Type B pancreatic cell (in vitro differentiated cells): ENCODE data around the gene NEU4. TPM values are rescaled to one million over a fixed set of nuclear protein-coding genes. Genes with fewer than 3 reads are reported as not detected.

ENCODE experiments used
- DNase-seq: peaks from one replicate; pipeline ENCODE4 v3.0.0; 2021; ENCODE audit warnings: mixed read lengths; ENCODE audit not compliant: unreplicated experiment; ENCODE audit errors: extremely low spot score
- H3K27ac Mint-ChIP-seq: 2 replicates; pipeline ENCODE4 v1.8.0; 2021; ENCODE audit warnings: mild to moderate bottlenecking, mixed read lengths
- H3K27me3 Mint-ChIP-seq: 2 replicates; pipeline ENCODE4 v1.8.0; 2021; ENCODE audit warnings: mixed read lengths
- H3K36me3 Mint-ChIP-seq: 2 replicates; pipeline ENCODE4 v1.8.0; 2021; ENCODE audit warnings: mixed read lengths
- H3K4me1 Mint-ChIP-seq: one replicate; pipeline ENCODE4 v1.8.0; 2021; ENCODE audit warnings: mixed read lengths; ENCODE audit not compliant: unreplicated experiment
- H3K4me3 Mint-ChIP-seq: 2 replicates; pipeline ENCODE4 v1.8.0; 2021; ENCODE audit warnings: mild to moderate bottlenecking, mixed read lengths
- H3K9me3 Mint-ChIP-seq: 2 replicates; pipeline ENCODE4 v1.8.0; 2021; ENCODE audit warnings: mixed read lengths
- total RNA-seq: library from RNA; stranded (reverse); gene quantifications from 2 replicates; pipeline ENCODE4 v1.2.1, GENCODE V29; 2021; ENCODE audit warnings: low replicate concordance
- TF ChIP-seq, protein P1 (sequence below): fragments of 200-600 bp; sonication (generic); conservative IDR thresholded peaks from 2 replicates; pipeline ENCODE4 v1.5.0; 2021; ENCODE audit warnings: antibody characterized with exemption, mild to moderate bottlenecking

NEU4 gene
- total RNA-seq, 1 donor from 2014 or later: 0.51 TPM

DNA sequence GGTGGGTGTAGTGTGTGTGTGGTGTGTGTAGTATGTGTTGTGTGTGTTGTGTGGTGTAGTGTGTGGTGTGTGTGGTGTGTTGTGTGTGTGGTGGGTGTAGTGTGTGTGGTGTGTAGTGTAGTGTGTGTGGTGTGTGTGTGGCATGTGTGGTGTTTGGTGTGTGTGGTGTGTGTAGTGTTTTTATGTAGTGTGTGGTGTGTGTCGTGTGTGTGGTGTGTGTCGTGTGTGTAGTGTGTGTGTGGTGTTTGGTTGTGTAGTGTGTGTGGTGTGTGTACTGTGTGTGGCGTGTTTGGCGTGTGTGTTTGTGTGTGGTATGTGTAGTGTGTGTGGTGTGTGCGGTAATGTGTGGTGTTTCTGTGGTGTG, 55.8 kb downstream of the NEU4 start:
- no peaks in the 10 kb centered on the region for H3K36me3 Mint-ChIP-seq

DNA sequence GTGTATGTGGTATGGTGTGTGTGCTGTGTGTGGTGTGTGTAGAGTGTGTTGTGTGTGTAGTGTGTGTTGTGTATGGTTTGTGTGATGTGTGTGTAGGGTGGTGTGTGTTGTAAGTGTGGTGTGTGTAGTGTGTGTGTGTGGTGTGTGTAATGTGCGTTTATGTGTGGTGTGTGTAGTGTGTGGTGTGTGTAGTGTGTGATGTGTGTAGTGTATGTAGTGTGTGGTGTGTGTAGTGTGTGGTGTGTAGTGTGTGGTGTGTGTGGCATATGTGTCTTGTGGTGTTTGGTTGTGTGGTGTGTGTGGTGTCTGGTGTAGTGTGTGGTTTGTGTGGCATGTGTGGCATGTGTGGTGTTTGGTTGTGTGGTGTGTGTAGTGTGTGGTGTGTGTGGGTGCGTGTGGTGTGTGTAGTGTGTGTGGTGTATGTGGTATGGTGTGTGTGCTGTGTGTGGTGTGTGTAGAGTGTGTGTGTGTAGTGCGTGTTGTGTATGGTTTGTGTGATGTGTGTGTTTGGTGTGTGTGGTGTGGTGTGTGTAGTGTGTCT, 56.5 kb downstream of the NEU4 start:
- Mint-ChIP-seq H3K9me3 (peaks cover 5% of the 10 kb centered on the region), H3K27me3 (peaks cover 25% of the 10 kb centered on the region), H3K27ac (no peak overlapping the region), H3K4me3 (no peak overlapping the region), H3K36me3 (no peaks in the 10 kb centered on the region), H3K4me1 (peaks cover 8% of the 10 kb centered on the region)
- TF ChIP-seq, protein P1, sequence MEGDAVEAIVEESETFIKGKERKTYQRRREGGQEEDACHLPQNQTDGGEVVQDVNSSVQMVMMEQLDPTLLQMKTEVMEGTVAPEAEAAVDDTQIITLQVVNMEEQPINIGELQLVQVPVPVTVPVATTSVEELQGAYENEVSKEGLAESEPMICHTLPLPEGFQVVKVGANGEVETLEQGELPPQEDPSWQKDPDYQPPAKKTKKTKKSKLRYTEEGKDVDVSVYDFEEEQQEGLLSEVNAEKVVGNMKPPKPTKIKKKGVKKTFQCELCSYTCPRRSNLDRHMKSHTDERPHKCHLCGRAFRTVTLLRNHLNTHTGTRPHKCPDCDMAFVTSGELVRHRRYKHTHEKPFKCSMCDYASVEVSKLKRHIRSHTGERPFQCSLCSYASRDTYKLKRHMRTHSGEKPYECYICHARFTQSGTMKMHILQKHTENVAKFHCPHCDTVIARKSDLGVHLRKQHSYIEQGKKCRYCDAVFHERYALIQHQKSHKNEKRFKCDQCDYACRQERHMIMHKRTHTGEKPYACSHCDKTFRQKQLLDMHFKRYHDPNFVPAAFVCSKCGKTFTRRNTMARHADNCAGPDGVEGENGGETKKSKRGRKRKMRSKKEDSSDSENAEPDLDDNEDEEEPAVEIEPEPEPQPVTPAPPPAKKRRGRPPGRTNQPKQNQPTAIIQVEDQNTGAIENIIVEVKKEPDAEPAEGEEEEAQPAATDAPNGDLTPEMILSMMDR: no peak
- no peak for DNase-seq

More for the DNA sequence above, 55.8 kb downstream of the NEU4 start:
- TF ChIP-seq, protein P1: no peak
- H3K27ac Mint-ChIP-seq: no peak overlapping the region
- peaks cover 8% of the 10 kb centered on the region for H3K4me1 Mint-ChIP-seq
- no peak overlapping the region for H3K4me3 Mint-ChIP-seq
- H3K27me3 Mint-ChIP-seq: peaks cover 25% of the 10 kb centered on the region
- peaks cover 5% of the 10 kb centered on the region for H3K9me3 Mint-ChIP-seq
- no peak for DNase-seq

DNA sequence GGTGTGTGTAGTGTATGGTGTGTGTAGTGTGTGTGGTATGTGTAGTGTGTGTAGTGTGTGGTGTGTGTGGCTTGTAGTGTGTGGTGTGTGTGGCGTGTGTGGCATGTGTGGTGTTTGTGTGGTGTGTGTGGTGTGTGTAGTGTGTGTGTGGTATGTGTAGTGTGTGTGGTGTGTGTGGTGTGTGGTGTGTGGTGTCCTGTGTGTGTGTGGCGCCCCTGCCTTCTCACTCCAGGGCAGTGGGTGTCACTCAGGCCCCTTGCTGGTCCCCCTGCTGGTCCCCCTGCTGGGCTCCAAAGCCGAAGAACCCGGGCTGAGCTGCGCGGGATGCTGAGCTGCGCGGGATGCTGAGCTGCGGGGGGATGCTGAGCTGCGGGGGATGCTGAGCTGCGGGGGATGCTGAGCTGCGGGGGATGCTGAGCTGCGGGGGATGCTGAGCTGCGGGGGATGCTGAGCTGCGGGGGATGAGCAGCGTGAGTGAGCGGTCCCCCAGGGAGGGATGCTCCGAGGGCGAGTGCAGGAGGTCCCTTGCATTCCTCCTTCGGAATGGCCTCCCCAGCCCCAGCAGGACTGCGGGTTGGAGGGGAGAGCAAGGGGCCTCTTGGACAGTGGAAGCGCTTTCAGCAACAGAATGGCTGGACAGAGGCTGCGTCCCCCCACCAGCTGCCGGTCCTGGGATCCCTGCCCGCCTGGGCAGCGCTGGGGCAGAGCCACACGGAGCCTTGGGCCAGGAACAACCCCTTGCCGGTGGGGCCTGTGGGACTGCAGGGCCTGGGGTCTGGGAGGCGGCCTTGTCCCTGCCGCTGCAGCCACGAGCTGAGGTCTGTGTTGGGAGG, 57.2 kb downstream of the NEU4 start:
- Mint-ChIP-seq H3K27ac (no peak overlapping the region), H3K4me3 (no peak overlapping the region), H3K27me3 (peaks cover 25% of the 10 kb centered on the region), H3K9me3 (peaks cover 5% of the 10 kb centered on the region), H3K4me1 (peaks cover 8% of the 10 kb centered on the region), H3K36me3 (no peaks in the 10 kb centered on the region)
- TF ChIP-seq, protein P1: no peak
- DNase-seq: no peak

Other genes with a start within 250 kb of the NEU4 start
- gene THAP4, start 172.0 kb upstream of the NEU4 start, total RNA-seq: 51.3 and 53.3 TPM in 2 replicates
- gene ATG4B, start 171.5 kb upstream of the NEU4 start, total RNA-seq: 96.5 and 112 TPM in 2 replicates
- 32.7 and 66.7 TPM in 2 replicates for gene DTYMK, start 122.4 kb upstream of the NEU4 start, total RNA-seq
- 37.6 and 48.8 TPM in 2 replicates for gene ING5, start 107.2 kb upstream of the NEU4 start, total RNA-seq
- 17.3 and 36.0 TPM in 2 replicates for gene D2HGDH, start 74.6 kb upstream of the NEU4 start, total RNA-seq
- gene GAL3ST2, start 32.4 kb upstream of the NEU4 start, total RNA-seq: 0.19 and 0.29 TPM in 2 replicates
- gene PDCD1, start 49.7 kb downstream of the NEU4 start, total RNA-seq: not detected in 2 replicates
- not detected in 2 replicates for gene RTP5, start 60.5 kb downstream of the NEU4 start, total RNA-seq